DOHH2 (cell line): Measurements from ENCODE around the gene CHCHD1.

Experiments used
- H3F3A ChIP-seq: fragments of 200-600 bp; sonication (generic), shearing (Covaris generic); 2 replicates; pipeline ENCODE4 v1.6.0; 2016; ENCODE audit warnings: antibody characterized with exemption, mild to moderate bottlenecking; ENCODE audit not compliant: control insufficient read depth, insufficient read depth
- H3K27ac ChIP-seq: fragments of 200-600 bp; sonication (generic); 2 replicates; pipeline ENCODE4 v1.5.1; 2014; ENCODE audit warnings: low read depth, mild to moderate bottlenecking, low read length, moderate library complexity
- H3K27me3 ChIP-seq: fragments of 200-600 bp; sonication (generic); 2 replicates; pipeline ENCODE4 v1.6.1; 2014; ENCODE audit warnings: mild to moderate bottlenecking, low read length, mixed read lengths; ENCODE audit not compliant: control insufficient read depth
- H3K36me3 ChIP-seq: fragments of 200-600 bp; sonication (generic); 2 replicates; pipeline ENCODE4 v1.6.1; 2014; ENCODE audit warnings: mild to moderate bottlenecking, low read length, moderate library complexity, mixed read lengths; ENCODE audit not compliant: control insufficient read depth
- H3K4me1 ChIP-seq: fragments of 200-600 bp; sonication (generic); 2 replicates; pipeline ENCODE4 v1.6.1; 2014; ENCODE audit warnings: mild to moderate bottlenecking, low read length, mixed read lengths; ENCODE audit not compliant: control insufficient read depth
- H3K4me2 ChIP-seq: fragments of 200-600 bp; sonication (generic); 2 replicates; pipeline ENCODE4 v1.6.0; 2014; ENCODE audit warnings: mild to moderate bottlenecking, low read length, moderate library complexity
- H3K4me3 ChIP-seq: fragments of 200-600 bp; sonication (generic); 2 replicates; pipeline ENCODE4 v1.5.1; 2014; ENCODE audit warnings: mild to moderate bottlenecking, low read length, mixed read lengths
- H3K79me2 ChIP-seq: fragments of 200-600 bp; sonication (generic); 2 replicates; pipeline ENCODE4 v1.6.1; 2014; ENCODE audit warnings: mild to moderate bottlenecking, low read length, mixed read lengths; ENCODE audit not compliant: control insufficient read depth
- H3K9me2 ChIP-seq: fragments of 200-600 bp; sonication (generic); replicated peaks from 2 replicates; pipeline ENCODE4 v1.6.1; 2014; ENCODE audit warnings: mild to moderate bottlenecking, low read length, mixed read lengths; ENCODE audit not compliant: control insufficient read depth
- H3K9me3 ChIP-seq: fragments of 200-600 bp; sonication (generic); 2 replicates; pipeline ENCODE4 v1.6.1; 2014; ENCODE audit warnings: antibody characterized with exemption, low read length, mixed read lengths; ENCODE audit not compliant: control insufficient read depth, insufficient read depth
- H4K20me1 ChIP-seq: fragments of 200-600 bp; sonication (generic); 2 replicates; pipeline ENCODE4 v1.6.0; 2014; ENCODE audit warnings: low read depth, mild to moderate bottlenecking, antibody characterized with exemption, low read length, moderate library complexity; ENCODE audit not compliant: control insufficient read depth, insufficient read depth
- CTCF ChIP-seq: fragments of 200-600 bp; sonication (generic); IDR thresholded peaks from one replicate; pipeline ENCODE4 v1.5.1; 2014; ENCODE audit warnings: antibody characterized with exemption, mild to moderate bottlenecking, low read depth, low read length; ENCODE audit not compliant: poor library complexity, severe bottlenecking
- EZH2phosphoT487 ChIP-seq: fragments of 200-600 bp; sonication (generic); IDR thresholded peaks from 2 replicates; pipeline ENCODE4 v1.6.1; 2017; ENCODE audit warnings: borderline replicate concordance, mild to moderate bottlenecking, antibody characterized with exemption, low read length, moderate library complexity, mixed read lengths

The CHCHD1 gene

GRCh38 chr10:73796766-73797165 is 14.9 kb downstream of the CHCHD1 start:
- no peaks in the 10 kb centered on the region for H3F3A ChIP-seq
- H3K27me3 ChIP-seq = no peaks in the 10 kb centered on the region
- H3K79me2 ChIP-seq = no peaks in the 10 kb centered on the region
- H4K20me1 ChIP-seq = no peaks in the 10 kb centered on the region
- TF ChIP-seq CTCF (no peak), EZH2phosphoT487 (no peak)
- H3K4me2 ChIP-seq = no peak overlapping the region
- no peak overlapping the region for H3K4me3 ChIP-seq
- H3K4me1 ChIP-seq = no peaks in the 10 kb centered on the region
- H3K9me3 ChIP-seq = no peaks in the 10 kb centered on the region
- no peak overlapping the region for H3K27ac ChIP-seq
- no peaks in the 10 kb centered on the region for H3K9me2 ChIP-seq
- peaks cover 69% of the 10 kb centered on the region for H3K36me3 ChIP-seq

GRCh38 chr10:73797324-73798025 is 15.6 kb downstream of the CHCHD1 start:
- Histone ChIP-seq H3K27ac (no peak overlapping the region), H3K4me3 (no peak overlapping the region), H3K79me2 (no peaks in the 10 kb centered on the region), H4K20me1 (no peaks in the 10 kb centered on the region), H3K9me3 (no peaks in the 10 kb centered on the region), H3K27me3 (no peaks in the 10 kb centered on the region), H3K9me2 (no peaks in the 10 kb centered on the region), H3K36me3 (peaks cover 69% of the 10 kb centered on the region), H3K4me1 (no peaks in the 10 kb centered on the region), H3F3A (no peaks in the 10 kb centered on the region), H3K4me2 (no peak overlapping the region)
- TF ChIP-seq CTCF = no peak

DNA sequence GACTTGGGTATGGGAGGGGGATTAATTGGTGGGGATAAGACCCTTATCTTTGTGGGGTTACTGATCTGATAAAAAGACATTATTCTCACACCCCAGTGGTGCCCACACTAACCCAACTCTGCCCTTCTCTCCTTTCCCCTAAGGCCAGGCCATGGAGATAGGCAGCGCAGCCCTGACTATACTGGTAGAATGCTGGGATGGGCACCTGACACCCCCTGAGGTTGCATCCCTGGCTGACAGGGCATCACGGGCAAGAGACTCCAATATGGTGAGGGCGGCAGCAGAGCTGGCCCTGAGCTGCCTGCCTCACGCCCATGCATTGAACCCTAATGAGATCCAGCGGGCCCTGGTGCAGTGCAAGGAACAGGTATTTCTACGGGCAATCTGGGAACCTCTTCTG is 16.2 kb downstream of the CHCHD1 start:
- Histone ChIP-seq H3K27me3 (no peaks in the 10 kb centered on the region), H4K20me1 (no peaks in the 10 kb centered on the region), H3K4me1 (no peaks in the 10 kb centered on the region), H3K27ac (no peak overlapping the region), H3K79me2 (no peaks in the 10 kb centered on the region), H3K9me3 (no peaks in the 10 kb centered on the region), H3K36me3 (peaks cover 71% of the 10 kb centered on the region), H3K4me2 (no peak overlapping the region), H3K9me2 (no peaks in the 10 kb centered on the region), H3K4me3 (no peak overlapping the region), H3F3A (no peaks in the 10 kb centered on the region)
- TF ChIP-seq CTCF (no peak), EZH2phosphoT487 (no peak)
